GM18867 (cell line): ENCODE data around the gene FNDC3B.
"Not testable (repeated sequence)": the region's sequence is repeated elsewhere in the genome, so short reads cannot be mapped to it uniquely, and the experiment has no call there.

Source experiments
- ATAC-seq: cut with Tn5 transposase; IDR thresholded peaks from one replicate; pipeline ENCODE4 v1.9.1; 2021; ENCODE audit warnings: mild to moderate bottlenecking, moderate library complexity; ENCODE audit not compliant: unreplicated experiment

Gene FNDC3B

DNA sequence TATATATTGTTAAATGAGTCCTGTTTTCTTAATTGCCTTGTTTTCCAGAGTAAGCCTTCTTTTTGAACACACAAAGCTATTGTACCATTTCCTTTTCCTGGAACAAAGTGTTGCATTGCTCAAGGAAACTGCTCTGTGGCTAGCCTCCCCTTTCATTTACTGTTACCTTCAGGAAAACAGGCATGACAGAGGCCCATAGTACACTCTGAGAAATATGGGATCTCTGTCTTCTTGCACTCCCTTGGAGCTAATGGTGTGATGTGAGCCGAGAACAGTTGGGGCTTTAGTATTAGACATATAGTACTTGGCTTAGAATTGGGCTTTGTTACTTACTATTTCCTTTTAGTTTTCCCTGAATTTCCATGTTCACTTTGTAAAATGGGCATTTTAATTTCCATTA, 215.2 kb downstream of the FNDC3B start:
- no peak for ATAC-seq

DNA sequence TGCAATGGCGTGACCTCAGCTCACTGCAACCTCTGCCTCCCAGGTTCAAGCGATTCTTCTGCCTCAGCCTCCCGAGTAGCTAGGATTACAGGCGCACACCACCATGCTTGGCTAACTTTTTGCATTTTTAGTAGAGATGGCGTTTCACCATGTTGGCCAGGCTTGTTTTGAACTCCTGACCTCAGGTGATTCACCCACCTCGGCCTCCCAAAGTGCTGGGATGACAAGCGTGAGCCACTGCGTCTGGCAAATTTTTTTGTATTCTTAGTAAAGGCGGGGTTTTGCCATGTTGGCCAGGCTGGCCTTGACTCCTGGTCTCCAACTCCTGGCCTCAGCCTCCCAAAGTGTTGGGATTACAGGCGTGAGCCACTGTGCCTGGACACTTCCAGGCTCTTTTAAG, 215.9 kb downstream of the FNDC3B start:
- not testable (repeated sequence) for ATAC-seq

DNA sequence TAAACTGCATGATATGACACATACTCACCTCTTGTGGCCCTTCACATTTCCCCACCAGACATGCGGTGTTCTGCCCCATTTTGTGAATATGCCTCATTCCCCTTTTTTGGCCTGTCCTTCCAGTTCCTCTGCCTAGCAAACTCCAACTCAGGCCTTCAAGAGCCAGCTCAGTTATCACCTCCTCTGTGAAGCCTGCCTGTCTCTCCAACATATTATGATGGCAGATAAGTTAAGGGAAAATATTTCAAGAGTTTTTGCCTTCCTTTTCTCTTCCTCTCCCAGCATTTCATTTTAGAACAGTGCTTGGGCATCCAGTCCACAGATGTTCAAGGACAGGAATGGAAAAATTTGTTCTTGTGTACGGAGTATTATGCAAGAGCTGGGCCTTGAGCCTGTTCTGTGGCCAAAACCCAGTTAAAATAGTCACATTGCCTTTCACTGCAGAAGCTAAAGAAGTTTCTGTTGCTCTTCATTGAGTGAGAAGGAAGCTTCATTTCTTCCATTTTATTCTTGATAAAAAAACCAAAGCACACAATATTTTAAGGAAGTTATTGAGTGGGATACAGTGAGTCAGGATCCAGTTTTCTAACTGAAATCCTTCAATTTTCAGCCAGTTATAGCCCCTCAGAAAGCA, 216.8 kb downstream of the FNDC3B start:
- ATAC-seq: no peak

DNA sequence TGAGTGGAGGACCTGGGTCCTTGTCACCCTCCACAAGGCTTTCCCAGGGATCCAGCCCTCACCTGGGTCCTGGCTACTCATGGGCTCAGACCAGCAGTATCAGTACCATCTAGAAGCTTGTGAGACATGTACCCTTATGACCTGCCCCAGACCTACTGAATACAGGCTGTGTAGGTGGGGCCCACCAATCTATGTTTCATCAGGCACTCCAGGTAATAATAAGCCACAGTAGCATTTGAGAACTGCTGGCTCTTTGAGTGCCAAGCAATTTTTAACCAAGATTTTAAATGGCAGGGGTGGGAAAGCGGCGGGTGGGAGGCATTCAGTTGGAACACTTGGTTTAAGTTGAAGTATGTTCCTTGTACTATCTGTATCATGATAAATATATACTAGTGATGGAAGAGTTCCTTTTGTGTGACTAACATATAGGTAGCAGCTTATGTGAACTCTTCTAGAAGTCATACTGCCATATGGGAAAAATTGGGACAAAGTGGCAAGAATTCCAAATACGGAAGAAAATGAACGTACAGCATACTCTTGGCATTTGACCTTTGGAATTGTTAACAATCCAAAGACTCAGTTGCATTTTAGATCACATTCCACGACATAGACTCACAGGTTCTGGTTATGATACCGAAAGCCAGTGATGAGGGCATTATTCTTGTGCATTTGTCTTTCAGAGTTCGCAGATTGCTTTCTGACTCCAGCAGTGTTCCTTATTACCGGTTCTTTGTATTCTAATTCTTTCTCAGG, 218.4 kb downstream of the FNDC3B start:
- ATAC-seq: no peak

- ATAC-seq: no peak
Observed at GRCh38 chr3:172258624-172259023, 219.2 kb downstream of the FNDC3B start.

- no peak for ATAC-seq
Observed at GRCh38 chr3:172259111-172259541, 219.7 kb downstream of the FNDC3B start.

DNA sequence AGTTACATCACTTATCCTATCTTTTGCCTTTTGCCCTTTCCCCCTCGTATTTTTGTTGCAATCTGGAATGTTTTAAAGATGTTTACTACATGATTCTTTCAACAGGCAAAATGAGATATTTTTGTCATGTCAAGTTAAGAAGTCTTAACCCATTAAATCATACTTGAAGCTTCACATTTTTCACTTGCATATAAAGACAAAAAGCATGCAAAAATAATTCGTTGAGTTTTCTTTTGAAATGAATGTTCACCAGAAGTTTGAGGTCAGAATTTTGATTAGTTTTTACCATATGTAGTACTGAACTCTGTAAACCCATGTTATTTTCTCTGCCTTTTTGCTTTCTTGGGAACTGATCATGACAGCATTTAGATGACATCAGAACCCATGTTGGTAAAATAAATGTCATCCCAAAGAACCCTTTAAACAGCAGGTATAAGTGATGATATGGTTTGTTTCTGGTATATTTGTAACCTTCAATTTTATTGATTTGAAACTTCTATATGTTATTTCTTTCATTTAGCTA, 220.4 kb downstream of the FNDC3B start:
- ATAC-seq: no peak

DNA sequence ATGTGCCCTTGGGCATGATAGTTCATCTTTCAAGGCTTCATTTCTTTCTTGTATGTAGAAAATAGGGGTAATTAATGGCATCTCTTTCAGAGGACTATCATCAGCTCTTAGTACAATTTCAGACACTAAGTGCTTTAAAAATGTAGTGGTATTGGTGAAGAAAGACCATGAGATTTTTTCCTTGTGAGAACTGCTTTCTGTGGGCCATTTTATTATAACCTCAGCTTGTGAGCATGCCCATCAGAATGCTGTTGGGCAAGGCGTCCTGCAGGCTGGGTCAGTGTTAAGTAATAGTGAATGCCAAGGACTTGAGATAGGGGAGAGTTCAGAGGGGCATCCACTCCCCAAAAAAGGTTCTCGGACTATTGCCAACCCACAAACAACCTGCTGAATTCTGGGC, 221.0 kb downstream of the FNDC3B start:
- ATAC-seq: no peak

DNA sequence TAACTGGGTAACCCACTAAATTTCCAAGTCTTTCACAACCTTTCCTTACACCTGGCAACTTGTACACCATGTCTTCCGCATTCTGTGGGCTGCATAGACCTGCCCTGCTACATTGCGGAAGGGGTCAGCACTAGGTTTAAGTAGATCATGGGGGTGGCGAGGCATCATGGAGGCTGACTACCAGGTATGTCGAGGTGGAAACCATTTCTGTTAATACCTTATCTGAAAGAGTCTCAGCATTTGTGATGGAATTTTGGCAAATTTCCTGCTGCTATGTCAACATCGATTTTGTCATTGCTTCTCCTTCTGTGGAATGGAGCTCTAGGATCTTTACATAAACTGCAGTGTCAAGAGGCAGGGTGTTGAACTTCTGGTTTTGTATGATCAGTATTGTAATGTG, 221.7 kb downstream of the FNDC3B start:
- no peak for ATAC-seq

DNA sequence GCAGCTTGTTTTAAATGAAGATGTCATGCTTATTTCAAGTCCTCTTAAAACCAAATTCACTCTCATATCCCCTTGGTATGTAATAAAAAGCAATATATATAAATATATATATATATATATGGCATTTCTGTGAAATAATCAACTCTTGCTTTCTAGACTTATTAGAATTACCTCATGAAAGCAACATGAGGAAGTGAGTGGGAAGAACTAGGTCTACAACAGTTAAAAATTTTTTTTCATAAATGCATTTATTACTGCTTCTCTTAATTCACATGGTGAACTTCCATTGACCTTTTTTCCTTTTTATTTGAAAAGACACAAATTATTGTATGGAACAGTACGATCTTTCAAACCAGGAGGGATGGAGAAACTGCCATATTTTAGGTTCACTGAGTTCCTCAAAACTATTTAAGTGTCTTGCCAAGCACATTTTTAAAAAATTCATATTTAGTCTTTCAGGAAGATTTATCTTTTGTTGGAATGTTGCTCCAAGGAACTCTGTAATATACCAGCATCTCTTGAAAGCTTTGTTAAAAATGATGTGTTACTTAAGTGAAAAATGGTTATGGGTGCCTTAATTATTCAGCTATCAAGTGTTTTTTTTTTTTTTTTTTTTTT, 223.7 kb downstream of the FNDC3B start:
- no peak for ATAC-seq

GRCh38 chr3:172263781-172264486, 224.6 kb downstream of the FNDC3B start:
- no peak for ATAC-seq

- no peak for ATAC-seq
Observed at GRCh38 chr3:172266103-172266502, 226.7 kb downstream of the FNDC3B start.

- no peak for ATAC-seq
Observed at GRCh38 chr3:172268425-172268824, 229.0 kb downstream of the FNDC3B start.

- ATAC-seq: no peak
Observed at GRCh38 chr3:172268868-172269267, 229.5 kb downstream of the FNDC3B start.

GRCh38 chr3:172270557-172271166, 231.3 kb downstream of the FNDC3B start:
- ATAC-seq: peak; percentile 93

- ATAC-seq: no peak
Observed at GRCh38 chr3:172271386-172271976, 232.1 kb downstream of the FNDC3B start.

DNA sequence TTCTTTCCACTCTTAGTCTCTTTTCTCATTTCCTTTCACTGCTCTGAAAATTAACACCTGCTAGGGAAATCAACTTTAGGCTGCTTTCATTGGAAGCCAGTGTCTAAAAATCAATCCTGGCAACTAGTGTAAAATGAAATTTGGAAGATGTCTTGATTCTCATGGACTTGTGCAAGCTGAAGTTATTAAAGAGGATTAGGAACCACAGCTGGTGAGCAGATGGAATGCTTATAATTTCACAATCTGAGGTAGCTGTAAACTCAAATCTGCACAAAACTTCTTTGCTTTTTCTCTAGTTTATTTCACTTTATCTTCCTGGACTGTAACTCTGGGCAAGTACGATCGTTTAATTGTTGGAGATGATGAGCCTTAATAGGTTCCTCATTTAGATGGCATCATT, 233.3 kb downstream of the FNDC3B start:
- no peak for ATAC-seq

- no peak for ATAC-seq
Observed at GRCh38 chr3:172273378-172273777, 234.0 kb downstream of the FNDC3B start.

GRCh38 chr3:172274906-172275305, 235.5 kb downstream of the FNDC3B start:
- ATAC-seq: no peak

DNA sequence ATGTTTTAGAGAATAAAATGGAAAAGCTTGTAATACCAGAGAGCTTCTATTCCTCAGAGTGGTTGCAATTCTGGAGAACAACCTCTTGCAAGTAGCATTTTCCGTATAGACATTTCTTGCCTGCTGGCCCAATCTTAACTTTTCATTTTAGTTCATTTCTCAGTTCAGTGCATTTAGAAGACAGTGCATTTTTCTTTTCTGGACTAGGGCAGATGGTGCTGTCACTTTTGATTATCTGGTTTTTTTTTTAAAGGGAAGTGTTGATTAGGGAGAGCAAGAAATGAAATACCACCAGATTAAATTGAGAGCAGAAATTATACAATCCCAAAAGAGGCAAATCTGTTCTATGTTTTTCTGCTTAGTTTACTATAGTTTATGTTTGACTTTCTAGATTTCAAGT, 236.2 kb downstream of the FNDC3B start:
- ATAC-seq: no peak
